Coronary artery (tissue), 2 donors: ENCODE results near the gene KHDC1.
"Not testable (repeated sequence)": the region's sequence is repeated elsewhere in the genome, so short reads cannot be mapped to it uniquely, and the experiment has no call there.

Experiments
- DNase-seq: peaks from one replicate; pipeline ENCODE4 v3.0.0-alpha.2; 2017; ENCODE audit warnings: low spot score
- H3K27ac ChIP-seq, 2 donors: fragments of 200-600 bp; sonication (generic); one replicate each; pipeline ENCODE4 v1.5.1; 2016 to 2019
- H3K4me3 ChIP-seq: fragments of 200-600 bp; sonication (generic); 2 replicates; pipeline ENCODE4 v1.5.1; 2016; ENCODE audit warnings: mild to moderate bottlenecking, moderate library complexity
- TF ChIP-seq, protein P1 (sequence below): fragments of 200-600 bp; sonication (generic); IDR thresholded peaks from one replicate; pipeline ENCODE4 v1.5.1; 2019; ENCODE audit warnings: antibody characterized with exemption

The KHDC1 gene, protein sequence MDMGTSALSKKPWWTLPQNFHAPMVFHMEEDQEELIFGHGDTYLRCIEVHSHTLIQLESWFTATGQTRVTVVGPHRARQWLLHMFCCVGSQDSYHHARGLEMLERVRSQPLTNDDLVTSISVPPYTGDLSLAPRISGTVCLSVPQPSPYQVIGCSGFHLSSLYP

DNA sequence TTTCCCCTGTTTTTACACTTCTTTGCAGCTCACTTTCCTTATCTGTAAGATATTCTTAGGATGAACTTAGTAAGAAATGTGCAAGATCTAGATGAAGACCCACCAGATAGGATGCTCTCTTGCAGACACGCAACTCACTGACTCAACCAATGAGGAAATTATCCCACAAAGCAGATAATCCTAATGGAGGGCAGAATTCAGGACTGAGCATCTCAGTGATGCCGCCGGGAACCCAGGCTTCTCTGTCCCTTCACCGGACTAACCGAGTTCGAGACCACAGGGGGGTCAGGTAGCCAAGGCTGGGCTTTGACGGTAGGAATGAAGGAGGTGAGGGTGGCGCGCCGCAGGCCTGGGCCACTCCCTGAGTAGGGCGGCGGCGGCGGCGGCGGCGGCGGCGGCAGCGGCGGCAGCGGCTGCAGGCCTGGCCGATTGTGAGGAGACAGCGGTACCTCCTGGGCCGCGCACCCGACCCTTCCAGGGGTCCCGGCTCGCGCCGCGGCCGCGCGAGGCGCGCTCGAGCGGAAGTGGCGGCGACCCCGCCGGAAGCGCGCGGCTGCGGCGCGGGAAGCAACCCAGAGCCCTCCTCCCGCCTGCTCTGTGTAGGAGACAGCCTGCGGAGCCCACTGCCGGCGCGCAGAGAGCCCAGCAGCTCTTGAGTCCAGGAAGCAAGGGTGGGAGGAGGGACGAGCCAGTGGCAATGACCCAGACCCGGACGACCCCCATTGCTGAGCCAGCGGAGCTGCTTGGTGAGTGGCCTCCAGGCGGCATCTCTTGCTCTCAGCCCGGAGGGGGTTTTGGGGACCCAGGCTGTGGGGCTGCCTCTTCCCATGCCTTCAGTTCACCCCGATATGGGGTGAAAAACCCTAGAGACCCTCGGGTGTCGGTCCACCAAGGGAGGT, at the start of gene KHDC1:
TSS of gene KHDC1 (minus strand) at position 526 of the 899 bp plus-strand sequence. CDS start 20,679 bp downstream, outside the sequence.
- TF ChIP-seq, protein P1, sequence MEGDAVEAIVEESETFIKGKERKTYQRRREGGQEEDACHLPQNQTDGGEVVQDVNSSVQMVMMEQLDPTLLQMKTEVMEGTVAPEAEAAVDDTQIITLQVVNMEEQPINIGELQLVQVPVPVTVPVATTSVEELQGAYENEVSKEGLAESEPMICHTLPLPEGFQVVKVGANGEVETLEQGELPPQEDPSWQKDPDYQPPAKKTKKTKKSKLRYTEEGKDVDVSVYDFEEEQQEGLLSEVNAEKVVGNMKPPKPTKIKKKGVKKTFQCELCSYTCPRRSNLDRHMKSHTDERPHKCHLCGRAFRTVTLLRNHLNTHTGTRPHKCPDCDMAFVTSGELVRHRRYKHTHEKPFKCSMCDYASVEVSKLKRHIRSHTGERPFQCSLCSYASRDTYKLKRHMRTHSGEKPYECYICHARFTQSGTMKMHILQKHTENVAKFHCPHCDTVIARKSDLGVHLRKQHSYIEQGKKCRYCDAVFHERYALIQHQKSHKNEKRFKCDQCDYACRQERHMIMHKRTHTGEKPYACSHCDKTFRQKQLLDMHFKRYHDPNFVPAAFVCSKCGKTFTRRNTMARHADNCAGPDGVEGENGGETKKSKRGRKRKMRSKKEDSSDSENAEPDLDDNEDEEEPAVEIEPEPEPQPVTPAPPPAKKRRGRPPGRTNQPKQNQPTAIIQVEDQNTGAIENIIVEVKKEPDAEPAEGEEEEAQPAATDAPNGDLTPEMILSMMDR: no peak
- no peak for DNase-seq
- Histone ChIP-seq H3K4me3 (peak within 1 kb of the TSS; percentile 92), H3K27ac (peak within 1 kb of the TSS; percentile 25 to 64)

DNA sequence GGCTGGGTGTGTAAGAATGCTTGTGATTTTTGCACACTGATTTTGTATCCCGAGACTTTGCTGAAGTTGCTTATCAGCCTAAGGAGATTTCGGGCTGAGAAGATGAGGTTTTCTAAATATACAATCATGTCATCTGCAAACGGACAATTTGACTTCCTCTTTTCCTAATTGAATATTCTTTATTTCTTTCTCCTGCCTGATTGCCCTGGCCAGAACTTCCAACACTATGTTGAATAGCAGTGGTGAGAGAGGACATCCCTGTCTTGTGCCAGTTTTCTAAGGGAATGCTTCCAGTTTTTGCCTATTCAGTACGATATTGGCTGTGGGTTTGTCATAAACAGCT, 47.5 kb upstream of the KHDC1 start:
- Histone ChIP-seq H3K4me3 (peak overlapping the region; percentile 90), H3K27ac (peak overlapping the region; percentile 28 to 74)
- DNase-seq: not testable (repeated sequence)

DNA sequence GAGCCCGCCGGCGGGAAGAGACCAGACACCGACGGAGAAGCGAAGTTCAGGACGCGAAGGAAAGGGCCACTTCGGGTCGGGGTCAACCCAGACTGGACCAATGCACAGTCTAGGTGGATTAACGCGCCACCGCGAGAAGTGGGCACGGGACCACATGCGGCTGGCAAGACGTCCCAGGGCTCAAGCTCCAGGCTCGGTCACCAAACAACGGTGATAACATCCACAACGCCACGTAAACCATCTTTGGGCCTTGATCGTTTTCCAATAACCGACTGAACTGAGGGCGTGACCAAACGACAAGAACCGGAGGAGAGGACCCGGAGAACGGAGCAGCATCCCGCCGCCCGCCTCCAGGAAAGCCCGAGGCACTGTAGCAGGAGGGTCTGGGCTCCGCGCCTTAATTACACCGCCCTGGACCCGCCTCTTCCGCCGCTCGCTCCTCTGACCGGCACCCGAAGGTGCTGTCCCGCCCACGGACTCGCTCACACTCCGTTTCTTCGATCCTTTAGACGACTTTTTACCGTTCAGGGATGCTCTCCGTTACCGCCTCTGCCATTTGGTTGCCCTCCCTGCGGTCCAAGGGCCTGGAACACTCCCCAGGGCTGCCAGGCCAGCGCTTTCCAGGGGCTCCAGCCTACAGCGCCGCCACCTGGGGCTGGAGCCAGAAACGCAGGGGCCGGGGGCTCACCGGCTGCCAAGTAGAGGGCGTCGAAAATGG, 46.9 kb upstream of the KHDC1 start:
- H3K27ac ChIP-seq: peak overlapping the region; percentile 28 to 74
- DNase-seq: no peak
- peak overlapping the region; percentile 90 for H3K4me3 ChIP-seq
- TF ChIP-seq, protein P1: peak; percentile 42

DNA sequence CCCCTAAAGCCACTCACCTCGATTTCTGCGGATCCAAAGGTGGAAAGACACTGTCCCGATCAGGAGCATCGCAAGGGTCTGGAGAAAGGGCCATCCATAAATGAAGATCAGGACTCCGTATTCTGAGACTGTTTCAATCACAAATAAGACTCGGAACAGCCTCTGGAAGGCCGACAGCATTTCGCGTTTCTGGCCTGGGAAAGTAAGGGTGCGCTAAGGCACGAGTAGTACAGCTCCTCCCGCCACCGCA, 46.5 kb upstream of the KHDC1 start:
- peak overlapping the region; percentile 90 for H3K4me3 ChIP-seq
- peak overlapping the region; percentile 28 to 74 for H3K27ac ChIP-seq
- TF ChIP-seq, protein P1: no peak
- no peak for DNase-seq

DNA sequence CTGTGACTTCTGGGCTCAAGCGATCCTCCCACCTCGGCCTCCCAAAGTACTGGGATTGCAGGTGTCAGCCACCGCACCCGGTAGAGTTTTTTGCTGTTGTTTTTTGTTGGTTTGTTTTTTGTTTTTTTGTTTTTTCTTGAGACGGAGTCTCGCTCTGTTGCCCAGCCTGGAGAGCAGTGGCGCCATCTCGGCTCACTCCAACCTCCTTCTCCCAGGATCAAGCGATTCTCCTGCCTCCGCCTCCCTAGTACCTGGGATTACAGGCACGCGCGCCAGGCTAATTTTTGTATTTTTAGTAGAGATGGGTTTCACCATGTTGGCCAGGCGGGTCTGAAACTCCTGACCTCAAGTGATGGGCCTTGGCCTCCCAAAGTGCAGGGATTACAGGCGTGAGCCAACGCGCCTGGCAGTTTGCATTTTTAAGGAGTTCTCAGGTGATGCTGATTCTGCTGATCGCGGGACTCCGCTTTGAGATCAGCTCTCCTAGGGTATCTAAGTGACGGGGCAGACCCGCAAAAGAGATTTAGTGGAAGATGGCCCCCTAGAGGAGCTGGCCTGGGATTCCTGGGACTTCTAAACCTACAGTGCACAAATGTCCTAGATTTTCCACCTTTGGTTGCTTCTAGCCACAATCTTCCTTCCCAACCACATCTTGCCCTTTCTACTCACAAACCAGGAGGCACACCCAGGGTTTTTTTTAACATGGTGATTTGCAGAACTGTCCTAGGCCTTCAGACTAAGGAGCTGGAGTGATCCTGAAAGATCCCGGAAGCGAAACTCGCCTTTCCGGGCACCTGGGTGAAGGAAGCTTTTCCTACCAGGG, 45.9 kb upstream of the KHDC1 start:
- TF ChIP-seq, protein P1: no peak
- Histone ChIP-seq H3K27ac (peak overlapping the region in 1 of 2 donors; percentile 74), H3K4me3 (peak overlapping the region; percentile 90)
- no peak for DNase-seq

DNA sequence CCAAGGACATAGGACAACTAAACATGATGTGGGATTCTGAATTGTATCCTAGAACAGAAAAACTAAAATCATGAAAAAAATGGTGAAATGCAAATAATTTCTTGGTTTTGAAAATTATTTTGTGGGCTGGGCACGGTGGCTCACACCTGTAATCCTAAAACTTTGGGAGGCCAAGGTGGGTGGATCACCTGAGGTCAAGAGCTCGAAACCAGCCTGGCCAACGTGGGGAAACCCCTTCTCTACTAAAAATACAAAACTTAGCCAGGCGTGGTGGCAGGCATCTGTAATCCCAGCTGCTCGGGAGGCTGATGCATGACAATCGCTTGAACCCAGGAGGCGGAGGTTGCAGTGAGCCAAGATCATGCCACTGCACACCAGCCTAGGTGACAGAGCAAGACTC, 40.8 kb upstream of the KHDC1 start:
- not testable (repeated sequence) for DNase-seq, H3K4me3 ChIP-seq, H3K27ac ChIP-seq

DNA sequence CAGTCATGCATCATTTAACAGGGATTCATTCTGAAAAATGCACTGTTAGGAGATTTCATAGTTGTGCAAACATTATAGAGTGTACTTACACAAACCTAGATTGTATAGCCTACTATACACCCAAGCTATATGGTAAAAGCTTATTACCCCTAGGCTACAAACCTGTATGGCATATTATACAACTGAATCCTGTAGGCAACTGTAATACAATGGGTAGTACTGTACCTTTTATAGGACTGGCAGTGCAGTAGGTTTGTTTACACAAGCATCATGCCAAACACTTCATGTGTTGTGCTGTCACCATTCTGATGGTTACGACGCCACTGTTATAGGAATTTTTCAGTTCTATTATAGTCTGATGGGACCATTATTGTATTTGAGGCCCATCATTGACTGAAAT, 39.3 kb upstream of the KHDC1 start:
- Histone ChIP-seq H3K27ac (no peak overlapping the region), H3K4me3 (no peak overlapping the region)
- TF ChIP-seq, protein P1: no peak
- no peak for DNase-seq
